WI38 (cell line): ENCODE measurements around the gene CNN2.

Experiments used
- H3K4me3 ChIP-seq: 2 replicates; pipeline ENCODE4 v1.5.1; 2011; ENCODE audit warnings: low read depth, mild to moderate bottlenecking, control low read depth, low read length
- TF ChIP-seq, protein P1 (sequence below): IDR thresholded peaks from 2 replicates; pipeline ENCODE4 v1.5.1; 2012; ENCODE audit warnings: low read depth, mild to moderate bottlenecking, control low read depth, low read length

The CNN2 gene

DNA sequence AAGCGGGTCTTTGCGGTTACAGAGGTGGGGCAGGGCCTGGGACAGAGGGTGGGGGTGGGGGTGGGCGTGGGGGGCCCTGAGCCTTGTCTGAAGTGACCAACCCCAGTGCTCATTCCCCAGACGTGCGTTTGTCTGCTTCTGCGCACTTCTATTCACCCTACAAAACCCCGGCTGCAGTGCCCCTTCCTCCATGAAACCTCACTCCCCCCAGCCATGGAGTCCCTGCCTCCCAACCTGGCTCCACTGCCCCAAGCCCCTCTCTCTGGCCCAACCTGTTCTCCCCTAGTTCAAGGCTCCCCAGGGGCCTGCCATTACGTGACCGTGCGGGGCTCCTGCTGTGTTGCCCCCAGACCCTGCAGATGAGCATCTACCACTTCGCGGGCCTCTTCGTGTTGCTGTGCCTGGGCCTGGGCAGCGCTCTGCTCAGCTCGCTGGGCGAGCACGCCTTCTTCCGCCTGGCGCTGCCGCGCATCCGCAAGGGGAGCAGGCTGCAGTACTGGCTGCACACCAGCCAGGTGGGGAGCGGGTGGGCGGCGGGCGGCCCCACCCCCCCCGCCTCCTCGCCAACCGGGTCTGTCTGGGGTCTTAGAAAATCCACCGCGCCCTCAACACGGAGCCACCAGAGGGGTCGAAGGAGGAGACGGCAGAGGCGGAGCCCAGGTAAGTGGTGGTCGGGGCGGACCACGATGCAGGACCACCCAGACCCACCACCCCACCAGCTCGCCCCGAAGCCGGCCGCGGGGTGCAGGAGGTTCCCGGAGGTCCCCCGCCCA lies 18.0 kb upstream of the CNN2 start:
- TF ChIP-seq, protein P1, sequence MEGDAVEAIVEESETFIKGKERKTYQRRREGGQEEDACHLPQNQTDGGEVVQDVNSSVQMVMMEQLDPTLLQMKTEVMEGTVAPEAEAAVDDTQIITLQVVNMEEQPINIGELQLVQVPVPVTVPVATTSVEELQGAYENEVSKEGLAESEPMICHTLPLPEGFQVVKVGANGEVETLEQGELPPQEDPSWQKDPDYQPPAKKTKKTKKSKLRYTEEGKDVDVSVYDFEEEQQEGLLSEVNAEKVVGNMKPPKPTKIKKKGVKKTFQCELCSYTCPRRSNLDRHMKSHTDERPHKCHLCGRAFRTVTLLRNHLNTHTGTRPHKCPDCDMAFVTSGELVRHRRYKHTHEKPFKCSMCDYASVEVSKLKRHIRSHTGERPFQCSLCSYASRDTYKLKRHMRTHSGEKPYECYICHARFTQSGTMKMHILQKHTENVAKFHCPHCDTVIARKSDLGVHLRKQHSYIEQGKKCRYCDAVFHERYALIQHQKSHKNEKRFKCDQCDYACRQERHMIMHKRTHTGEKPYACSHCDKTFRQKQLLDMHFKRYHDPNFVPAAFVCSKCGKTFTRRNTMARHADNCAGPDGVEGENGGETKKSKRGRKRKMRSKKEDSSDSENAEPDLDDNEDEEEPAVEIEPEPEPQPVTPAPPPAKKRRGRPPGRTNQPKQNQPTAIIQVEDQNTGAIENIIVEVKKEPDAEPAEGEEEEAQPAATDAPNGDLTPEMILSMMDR, result no peak
- H3K4me3 ChIP-seq, result peak overlapping the region; percentile 39

DNA sequence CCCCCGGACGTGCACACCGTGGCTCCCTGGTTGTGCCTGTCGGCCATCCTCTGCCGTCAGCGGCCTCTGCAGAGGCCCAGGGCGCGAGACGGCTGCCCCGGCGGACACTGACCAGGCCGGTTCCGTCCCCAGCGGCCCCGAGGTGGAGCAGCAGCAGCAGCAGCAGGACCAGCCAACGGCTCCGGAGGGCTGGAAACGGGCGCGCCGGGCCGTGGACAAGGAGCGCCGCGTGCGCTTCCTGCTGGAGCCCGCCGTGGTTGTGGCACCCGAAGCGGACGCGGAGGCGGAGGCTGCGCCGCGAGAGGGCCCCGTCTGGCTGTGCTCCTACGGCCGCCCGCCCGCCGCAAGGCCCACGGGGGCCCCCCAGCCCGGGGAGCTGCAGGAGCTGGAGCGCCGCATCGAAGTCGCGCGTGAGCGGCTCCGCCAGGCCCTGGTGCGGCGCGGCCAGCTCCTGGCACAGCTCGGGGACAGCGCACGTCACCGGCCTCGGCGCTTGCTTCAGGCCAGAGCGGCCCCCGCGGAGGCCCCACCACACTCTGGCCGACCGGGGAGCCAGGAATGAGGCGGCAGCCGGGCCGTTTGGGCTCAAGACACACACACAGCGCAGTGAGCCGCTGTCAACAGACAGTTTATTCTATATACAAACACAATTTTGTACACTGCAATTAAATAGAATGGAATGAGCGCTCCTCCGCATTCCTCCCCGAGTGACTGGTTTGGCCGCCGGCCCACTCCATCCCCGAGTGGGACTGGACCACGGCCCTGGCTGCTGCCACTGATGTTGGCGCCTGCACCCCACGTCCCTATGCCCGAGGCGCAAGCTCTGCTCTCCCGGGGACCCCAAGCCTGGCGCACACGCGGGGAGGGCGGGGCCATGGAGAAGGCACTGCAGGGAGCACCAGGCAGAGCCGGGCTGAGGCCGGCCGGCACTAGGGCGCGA lies 17.1 kb upstream of the CNN2 start:
- peak overlapping the region; percentile 39 for H3K4me3 ChIP-seq
- TF ChIP-seq, protein P1, result no peak

DNA sequence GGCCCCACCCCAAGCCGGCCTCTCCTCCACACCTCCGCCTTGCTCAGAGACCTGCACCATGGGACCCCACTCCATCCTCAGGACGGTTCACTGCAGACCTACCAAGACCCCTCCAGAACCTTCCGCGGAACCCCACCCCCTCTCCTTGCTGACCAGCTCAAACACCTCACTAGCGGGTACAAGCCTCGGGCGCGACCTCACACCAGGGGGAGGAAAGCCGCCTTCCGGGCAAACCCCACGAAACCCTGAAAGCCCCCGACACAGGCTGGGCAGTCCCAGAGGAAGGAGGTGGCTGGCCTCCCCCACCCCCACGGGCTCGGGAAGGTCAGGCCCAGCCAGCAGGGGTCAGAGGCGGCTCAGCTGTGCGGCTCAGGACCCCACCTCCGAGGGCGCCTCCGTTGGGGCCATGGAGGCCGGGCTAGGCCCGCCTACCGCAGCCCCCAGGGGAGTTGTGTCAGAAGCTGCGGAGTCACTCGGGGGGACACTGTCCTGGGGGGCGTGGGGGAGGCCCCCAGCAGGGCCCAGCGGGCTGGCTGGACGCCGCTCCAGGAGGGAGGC lies 16.3 kb upstream of the CNN2 start:
- TF ChIP-seq, protein P1, result no peak
- H3K4me3 ChIP-seq, result no peak overlapping the region

DNA sequence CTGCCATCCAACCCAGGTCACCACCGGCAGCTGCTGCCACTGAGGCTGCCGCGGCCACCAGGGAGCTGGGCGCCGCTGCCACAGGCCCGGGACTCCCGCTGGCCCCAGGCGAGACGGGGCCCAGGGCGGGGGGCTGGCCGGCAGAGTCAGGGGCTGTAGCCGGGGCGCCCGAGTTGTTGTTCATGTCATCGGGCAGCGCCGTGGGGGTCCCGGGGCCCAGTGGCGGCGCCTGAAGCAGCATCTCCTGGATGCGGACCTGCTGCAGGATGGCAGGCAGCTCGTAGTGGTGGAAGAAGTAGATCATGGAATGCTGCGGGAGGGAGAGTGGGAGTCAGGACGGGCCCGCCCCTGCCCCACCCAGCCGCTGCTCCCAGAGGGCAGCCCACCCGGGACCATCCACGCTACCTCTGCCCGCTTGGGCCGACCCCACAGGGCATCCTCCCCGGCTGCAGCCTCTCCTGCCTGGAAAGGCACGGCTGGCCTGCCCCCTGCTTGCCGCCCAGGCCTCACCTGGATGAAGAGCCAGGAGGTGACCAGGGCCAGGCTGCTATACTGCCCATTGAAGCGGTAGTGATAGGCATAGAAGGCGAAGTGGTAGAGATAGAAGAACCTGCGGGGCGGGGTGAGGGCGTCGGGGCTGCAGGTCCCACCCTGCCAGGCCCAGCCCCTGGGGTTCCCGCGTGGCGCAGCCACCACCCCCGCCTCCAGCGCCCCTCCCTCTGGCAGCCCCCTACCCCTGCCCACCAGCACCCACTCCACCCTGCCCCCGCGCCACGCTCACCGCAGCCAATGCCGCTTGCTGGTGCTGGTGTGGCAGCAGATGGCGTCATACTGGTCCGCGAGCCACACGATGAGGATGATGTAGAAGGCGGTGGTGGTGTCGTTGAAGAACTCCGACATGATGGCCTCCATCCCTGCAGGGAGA lies 15.6 kb upstream of the CNN2 start:
- no peak overlapping the region for H3K4me3 ChIP-seq
- TF ChIP-seq, protein P1, result no peak

DNA sequence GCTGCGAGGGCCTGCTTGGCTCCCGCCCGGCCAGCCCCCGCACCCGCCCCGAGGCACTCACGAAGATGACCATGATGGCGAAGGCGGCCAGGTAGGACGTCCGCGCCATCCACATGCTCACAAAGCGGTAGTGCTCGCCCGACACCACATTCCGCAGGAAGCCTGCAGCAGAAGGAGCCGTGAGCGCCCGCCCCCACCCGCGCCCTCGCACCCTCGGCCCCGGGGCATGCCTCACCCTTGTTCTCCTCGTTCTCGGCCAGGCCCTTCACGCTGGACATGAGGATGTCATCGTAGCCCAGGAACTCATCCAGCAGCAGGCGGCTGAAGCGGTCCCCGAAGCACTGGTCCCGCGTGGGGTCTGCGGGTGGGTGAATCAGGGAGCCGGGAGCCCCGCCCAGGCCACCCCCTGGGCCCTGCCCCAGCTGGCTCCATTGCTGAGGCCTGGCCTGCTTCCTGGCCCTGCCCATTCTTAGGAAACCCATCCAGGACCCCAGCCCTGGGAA lies 14.5 kb upstream of the CNN2 start:
- no peak overlapping the region for H3K4me3 ChIP-seq

DNA sequence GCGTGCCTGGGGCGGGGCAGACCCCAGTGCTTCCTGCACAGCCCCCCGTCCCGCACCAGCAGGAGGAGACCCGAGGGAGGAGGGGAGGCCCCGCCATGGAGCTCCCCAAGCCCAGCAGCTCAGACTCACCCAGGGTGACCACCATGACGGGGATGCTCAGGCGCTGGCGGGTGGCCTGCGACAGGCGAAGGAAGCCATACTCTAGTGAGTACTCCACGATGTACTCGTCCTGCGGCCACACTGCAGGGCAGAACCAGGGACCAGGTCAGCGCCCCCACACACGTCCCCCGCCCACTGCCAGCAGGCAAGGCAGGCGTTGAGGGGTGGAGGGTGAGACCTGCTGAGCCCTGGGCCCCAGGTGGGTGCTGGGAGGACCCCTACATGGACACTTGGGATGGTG lies 14.1 kb upstream of the CNN2 start:
- no peak overlapping the region for H3K4me3 ChIP-seq
- TF ChIP-seq, protein P1, result no peak

More for the DNA sequence above, 14.5 kb upstream of the CNN2 start:
- TF ChIP-seq, protein P1, result no peak
